Upper lobe of left lung (tissue), 6 donors: Measurements from ENCODE around the gene BMP6. TPM values are rescaled to one million over a fixed set of nuclear protein-coding genes. Genes with fewer than 3 reads are reported as not detected.

Experiments used
- ATAC-seq, 2 donors: fragments of 200-7000 bp; cut with Tn5 transposase; one replicate each; pipeline ENCODE4 v1.9.1; 2022; ENCODE audit warnings: mild to moderate bottlenecking in 2 of 2, moderate library complexity in 2 of 2; ENCODE audit not compliant: low FRiP score in 2 of 2
- DNase-seq, 2 donors: peaks; one replicate each; pipeline ENCODE4 v3.0.0-alpha.2; 2019 to 2020
- H3K27ac ChIP-seq, 4 donors: fragments of 200-600 bp; sonication (generic); one replicate each; pipeline ENCODE4 v1.5.1; 2016 to 2019
- H3K27me3 ChIP-seq, 4 donors: fragments of 200-600 bp; sonication (generic); one replicate each; pipeline ENCODE4 v1.5.1; 2017 to 2019
- H3K36me3 ChIP-seq, 4 donors: fragments of 200-600 bp; sonication (generic); one replicate each; pipeline ENCODE4 v1.5.1; 2016 to 2019
- H3K4me1 ChIP-seq, 4 donors: fragments of 200-600 bp; sonication (generic); one replicate each; pipeline ENCODE4 v1.5.1; 2018 to 2019
- H3K4me3 ChIP-seq, 4 donors: fragments of 200-600 bp; sonication (generic); one replicate each; pipeline ENCODE4 v1.5.1; 2017 to 2019; ENCODE audit warnings: mild to moderate bottlenecking in 2 of 4, moderate library complexity in 1 of 4
- H3K9me3 ChIP-seq, 4 donors: fragments of 200-600 bp; sonication (generic); one replicate each; pipeline ENCODE4 v1.5.1; 2018 to 2019
- CTCF ChIP-seq, 6 experiments: fragments of 450-650 bp in 4 of 6; fragments of 200-600 bp in 2 of 6; sonication (generic) in 2 of 6; IDR thresholded peaks; one replicate each; pipeline ENCODE4 v1.5.1; 2016 to 2019; ENCODE audit warnings: antibody characterized with exemption in 6 of 6
- EP300 ChIP-seq, 4 donors: sonication (generic); formaldehyde crosslinking; IDR thresholded peaks; one replicate each; pipeline ENCODE4 v1.5.1; 2017; ENCODE audit warnings: antibody characterized with exemption in 4 of 4, control low read depth in 2 of 4
- POLR2A ChIP-seq, 4 donors: fragments of 450-650 bp; IDR thresholded peaks; one replicate each; pipeline ENCODE4 v1.5.1; 2016 to 2017; ENCODE audit warnings: antibody characterized with exemption in 4 of 4, mild to moderate bottlenecking in 2 of 4
- POLR2AphosphoS5 ChIP-seq, 2 donors: sonication (generic); formaldehyde crosslinking; IDR thresholded peaks; one replicate each; pipeline ENCODE4 v1.5.1; 2017; ENCODE audit warnings: antibody characterized with exemption in 2 of 2
- WGBS, 2 donors: methylation state at CpG; one replicate each; pipeline ENCODE4 v1.1.5; 2017 to 2018; 5-methylcytosine and 5-hydroxymethylcytosine counted together
- total RNA-seq, 6 donors: library from RNA; depleted of rRNA in 4 of 6; stranded (reverse); fragments of >200 nt in 4 of 6; gene quantifications; one replicate each; pipeline versions ENCODE4 v1.1.0 to v1.2.1, GENCODE V29; 2016 to 2021
- donor health status: DM: no; HTN: no; CAD: no; lungs with moderate emphysema.
- donor health status: DM: no; HTN: yes; CAD: no; lungs with severe emphysema.

The BMP6 gene
- total RNA-seq, 6 donors from 2014 or later = 1.0 to 25.4 (median 5.2) TPM

- Histone ChIP-seq H3K9me3 (no peaks in the 10 kb centered on the region), H3K27ac (no peak overlapping the region), H3K4me1 (peaks cover 16 to 36% (median 23%) of the 10 kb centered on the region in 4 donors), H3K36me3 (peaks cover 14 to 32% (median 25%) of the 10 kb centered on the region in 4 donors), H3K4me3 (no peak overlapping the region), H3K27me3 (no peaks in the 10 kb centered on the region)
- DNase-seq (no peak), ATAC-seq (no peak)
- no peak for TF ChIP-seq CTCF (IDR thresholded peaks at IDR 0.05)
- no peak for TF ChIP-seq POLR2A (IDR thresholded peaks at IDR 0.05)
- TF ChIP-seq POLR2AphosphoS5 (IDR thresholded peaks at IDR 0.05) = no peak
- TF ChIP-seq EP300 (IDR thresholded peaks at IDR 0.05) = no peak
- 82 to 85% methylated on average over 4 of the region's 4 CpGs for WGBS, 2 donors
Measured at GRCh38 chr6:7906741-7907140, 180.8 kb downstream of the BMP6 start.

GRCh38 chr6:7907159-7907558 lies 181.3 kb downstream of the BMP6 start:
- ATAC-seq (no peak), DNase-seq (no peak)
- TF ChIP-seq POLR2AphosphoS5 (IDR thresholded peaks at IDR 0.05) = no peak
- TF ChIP-seq CTCF (IDR thresholded peaks at IDR 0.05) = no peak
- no peak for TF ChIP-seq POLR2A (IDR thresholded peaks at IDR 0.05)
- TF ChIP-seq EP300 (IDR thresholded peaks at IDR 0.05) = no peak
- no peaks in the 10 kb centered on the region for H3K27me3 ChIP-seq
- 91 to 95% methylated on average over 4 of the region's 4 CpGs for WGBS, 2 donors
- no peaks in the 10 kb centered on the region for H3K9me3 ChIP-seq
- H3K36me3 ChIP-seq = peaks cover 13 to 28% (median 21%) of the 10 kb centered on the region in 4 donors
- H3K27ac ChIP-seq = no peak overlapping the region
- peaks cover 16 to 36% (median 23%) of the 10 kb centered on the region in 4 donors for H3K4me1 ChIP-seq
- no peak overlapping the region for H3K4me3 ChIP-seq

- H3K36me3 ChIP-seq = peaks cover 0 to 3% (median 0%) of the 10 kb centered on the region in 4 donors
- H3K27ac ChIP-seq = peak overlapping the region; percentile 71 to 88 (median 78)
- DNase-seq = peak; percentile 53 to 95
- H3K4me3 ChIP-seq = peak overlapping the region; percentile 74 to 100 (median 95)
- peaks cover 16 to 36% (median 22%) of the 10 kb centered on the region in 4 donors for H3K4me1 ChIP-seq
- H3K9me3 ChIP-seq = no peaks in the 10 kb centered on the region
- WGBS, 2 donors = 2 to 13% methylated on average over 16 to 45 of the region's 66 CpGs
- TF ChIP-seq POLR2A (IDR thresholded peaks at IDR 0.05) = peak in 1 of 4 donors; percentile 22
- TF ChIP-seq POLR2AphosphoS5 (IDR thresholded peaks at IDR 0.05) = peak in 1 of 2 donors; percentile 8
- no peak for TF ChIP-seq EP300 (IDR thresholded peaks at IDR 0.05)
- TF ChIP-seq CTCF (IDR thresholded peaks at IDR 0.05) = no peak
- H3K27me3 ChIP-seq = no peaks in the 10 kb centered on the region
- ATAC-seq = peak; percentile 72 to 81
Measured at GRCh38 chr6:7909323-7910276, 183.7 kb downstream of the BMP6 start.

GRCh38 chr6:7910298-7910653 lies 184.4 kb downstream of the BMP6 start:
- no peaks in the 10 kb centered on the region for H3K27me3 ChIP-seq
- TF ChIP-seq CTCF (IDR thresholded peaks at IDR 0.05) (no peak), EP300 (IDR thresholded peaks at IDR 0.05) (no peak), POLR2A (IDR thresholded peaks at IDR 0.05) (no peak), POLR2AphosphoS5 (IDR thresholded peaks at IDR 0.05) (no peak)
- H3K4me3 ChIP-seq = peak overlapping the region; percentile 74 to 100 (median 95)
- no peaks in the 10 kb centered on the region for H3K36me3 ChIP-seq
- DNase-seq (no peak), ATAC-seq (no peak)
- peaks cover 16 to 36% (median 20%) of the 10 kb centered on the region in 4 donors for H3K4me1 ChIP-seq
- no CpG with 5 or more reads among the region's 57 CpGs for WGBS, 2 donors
- no peaks in the 10 kb centered on the region for H3K9me3 ChIP-seq
- H3K27ac ChIP-seq = peak overlapping the region; percentile 71 to 88 (median 78)
